ENCODE data around the gene HDAC3. TPM values are rescaled to one million over a fixed set of nuclear protein-coding genes. Genes with fewer than 3 reads are reported as not detected.

Gene HDAC3
- total RNA-seq, 2 experiments from 2014 or later, result 87.1 to 90.0 TPM

GRCh38 chr5:141637767-141638419, 1.2 kb upstream of the HDAC3 start:
- CTCF ChIA-PET, result interaction anchor here (1.1 to 11.1 kb wide), 20 partner anchors 8 to 378 kb away, joined by 3 to 171 read pairs (median 11); partner anchors contain the start of genes DELE1, DIAPH1, FCHSD1 and PCDH1
- Mint-ChIP-seq H3K27ac (peak overlapping the region; percentile 94), H3K9me3 (ENCODE audit: low read depth) (no peaks in the 10 kb centered on the region), H3K4me1 (peaks cover 65% of the 10 kb centered on the region), H3K4me3 (peak overlapping the region; percentile 93), H3K36me3 (peaks cover 16% of the 10 kb centered on the region), H3K27me3 (no peaks in the 10 kb centered on the region)
- ATAC-seq (peak; percentile 52), DNase-seq (peak; percentile 86)

DNA sequence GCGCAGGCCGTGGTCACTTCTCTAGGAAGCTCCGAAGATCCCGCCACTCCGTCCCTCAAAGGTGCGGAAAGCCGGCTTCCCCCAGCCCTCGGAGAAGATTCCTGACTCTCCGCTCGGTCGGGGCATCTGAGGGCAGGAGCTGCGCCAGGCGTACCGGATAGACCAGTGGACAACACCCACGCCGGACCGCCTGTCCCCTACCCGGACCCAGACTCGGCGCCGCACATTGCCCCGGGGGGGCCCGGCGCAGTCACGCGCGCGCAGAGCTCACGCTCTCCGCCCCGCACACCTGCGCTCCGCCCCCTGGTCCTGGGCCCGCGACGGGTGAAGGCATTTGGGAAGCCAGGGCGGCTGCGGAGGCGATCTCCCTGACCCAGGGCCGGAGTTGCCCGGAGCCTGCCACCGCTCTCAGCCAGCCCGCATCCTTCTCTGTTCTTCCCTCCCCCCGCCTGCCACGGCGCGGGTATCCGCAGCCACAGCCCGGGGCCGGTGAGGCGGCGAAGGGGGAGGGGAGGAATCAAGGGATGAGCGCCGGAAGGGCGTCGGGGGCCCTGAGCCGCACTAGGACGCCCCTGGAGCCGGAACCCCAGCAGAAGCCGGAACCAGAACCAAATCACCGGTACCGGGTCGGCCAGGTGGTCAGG, 596 bp upstream of the HDAC3 start:
- peak overlapping the region; percentile 94 for H3K27ac Mint-ChIP-seq
- no peaks in the 10 kb centered on the region for H3K9me3 Mint-ChIP-seq (ENCODE audit: low read depth)
- H3K36me3 Mint-ChIP-seq, result peaks cover 20% of the 10 kb centered on the region
- no peaks in the 10 kb centered on the region for H3K27me3 Mint-ChIP-seq
- peaks cover 64% of the 10 kb centered on the region for H3K4me1 Mint-ChIP-seq
- DNase-seq (peak; percentile 72), ATAC-seq (peak; percentile 61)
- H3K4me3 Mint-ChIP-seq, result peak overlapping the region; percentile 93
- CTCF ChIA-PET, result interaction anchor here (1.2 to 11.1 kb wide), 22 partner anchors 9 to 379 kb away, joined by 3 to 171 read pairs (median 8); partner anchors contain the start of genes DELE1, DIAPH1, FCHSD1 and PCDH1

GRCh38 chr5:141636106-141636412, 590 bp downstream of the HDAC3 start:
- Mint-ChIP-seq H3K36me3 (peaks cover 18% of the 10 kb centered on the region), H3K27me3 (no peaks in the 10 kb centered on the region), H3K9me3 (ENCODE audit: low read depth) (no peaks in the 10 kb centered on the region), H3K4me3 (peak overlapping the region; percentile 93), H3K4me1 (peaks cover 53% of the 10 kb centered on the region), H3K27ac (peak overlapping the region; percentile 85)
- ATAC-seq (no peak), DNase-seq (peak; percentile 65)
- CTCF ChIA-PET, result interaction anchor here (0.7 to 11.1 kb wide), 16 partner anchors 9 to 333 kb away, joined by 3 to 171 read pairs (median 8); partner anchors contain the start of genes DIAPH1, FCHSD1 and RNF14

GRCh38 chr5:141635646-141636045, 1.0 kb downstream of the HDAC3 start:
- CTCF ChIA-PET, result interaction anchor here (1.0 to 11.1 kb wide), 11 partner anchors 9 to 334 kb away, joined by 3 to 171 read pairs (median 16); partner anchors contain the start of genes DIAPH1 and RNF14
- peaks cover 15% of the 10 kb centered on the region for H3K36me3 Mint-ChIP-seq
- H3K27ac Mint-ChIP-seq, result peak overlapping the region; percentile 85
- peak overlapping the region; percentile 93 for H3K4me3 Mint-ChIP-seq
- no peaks in the 10 kb centered on the region for H3K27me3 Mint-ChIP-seq
- peaks cover 49% of the 10 kb centered on the region for H3K4me1 Mint-ChIP-seq
- ATAC-seq (no peak), DNase-seq (no peak)
- H3K9me3 Mint-ChIP-seq (ENCODE audit: low read depth), result no peaks in the 10 kb centered on the region

DNA sequence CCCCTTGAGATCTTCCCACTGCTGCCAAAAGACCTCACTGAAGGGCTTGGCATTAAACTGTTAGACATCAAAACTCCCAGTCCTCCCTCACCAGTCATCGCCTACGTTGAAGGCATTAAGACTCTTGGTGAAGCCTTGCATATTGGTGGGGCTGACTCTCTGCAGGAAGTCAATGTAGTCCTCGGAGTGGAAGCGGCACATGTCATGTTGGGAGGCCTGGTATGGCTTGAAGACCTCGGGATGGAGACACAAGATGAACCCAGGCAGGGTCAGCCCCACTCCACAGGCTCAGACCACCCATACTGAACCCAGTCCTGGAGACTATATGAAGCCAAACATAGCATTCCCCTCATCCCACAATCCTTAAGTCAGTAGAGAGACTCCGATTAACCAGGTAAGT, 1.9 kb downstream of the HDAC3 start:
- Mint-ChIP-seq H3K36me3 (peaks cover 19% of the 10 kb centered on the region), H3K4me3 (peak overlapping the region; percentile 93), H3K27me3 (no peaks in the 10 kb centered on the region), H3K4me1 (peaks cover 46% of the 10 kb centered on the region), H3K27ac (peak overlapping the region; percentile 85), H3K9me3 (ENCODE audit: low read depth) (no peaks in the 10 kb centered on the region)
- no peak for DNase-seq
- CTCF ChIA-PET, result interaction anchor here (1.2 to 11.1 kb wide), 10 partner anchors 10 to 325 kb away, joined by 3 to 171 read pairs (median 5); partner anchors contain the start of genes DIAPH1 and FCHSD1
- ATAC-seq, result no peak

DNA sequence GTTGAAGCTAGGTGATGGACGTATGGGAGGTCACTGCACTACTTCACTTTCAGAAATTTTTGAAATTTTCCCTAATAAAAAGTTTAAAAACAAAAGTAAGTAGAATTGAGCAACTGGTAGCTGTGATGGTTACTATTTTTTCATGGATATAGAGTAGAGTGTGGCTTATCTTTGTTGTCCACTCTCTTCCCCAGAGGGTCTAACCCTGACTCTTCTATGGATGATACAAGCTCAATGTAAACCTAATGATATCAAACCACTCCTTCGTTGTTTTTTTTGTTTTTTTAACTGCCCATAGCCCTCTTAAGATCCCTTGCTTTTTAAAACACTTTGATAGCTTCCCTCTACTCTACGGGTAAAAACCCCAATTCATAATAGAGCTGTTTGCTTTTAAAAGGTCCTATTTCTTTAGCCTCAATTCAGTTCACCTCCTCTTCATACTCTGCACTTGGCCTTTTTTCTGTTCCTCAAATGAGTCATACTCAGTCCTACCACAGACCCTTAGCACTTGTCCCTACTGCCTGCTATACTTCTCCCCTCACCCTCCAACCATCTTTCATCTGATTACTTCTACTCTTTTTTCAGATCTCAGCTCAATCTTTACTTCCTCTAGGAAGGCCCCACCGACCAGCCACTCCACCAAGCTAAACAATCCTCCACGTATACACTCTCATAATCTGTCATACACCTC, 2.6 kb downstream of the HDAC3 start:
- DNase-seq (no peak), ATAC-seq (no peak)
- Mint-ChIP-seq H3K27me3 (no peaks in the 10 kb centered on the region), H3K9me3 (ENCODE audit: low read depth) (no peaks in the 10 kb centered on the region), H3K4me3 (peak overlapping the region; percentile 12), H3K4me1 (peaks cover 44% of the 10 kb centered on the region), H3K36me3 (peaks cover 23% of the 10 kb centered on the region), H3K27ac (peak overlapping the region; percentile 78)
- CTCF ChIA-PET, result interaction anchor here (0.8 to 11.1 kb wide), 11 partner anchors 9 to 326 kb away, joined by 3 to 171 read pairs (median 5); partner anchors contain the start of genes DIAPH1 and FCHSD1

DNA sequence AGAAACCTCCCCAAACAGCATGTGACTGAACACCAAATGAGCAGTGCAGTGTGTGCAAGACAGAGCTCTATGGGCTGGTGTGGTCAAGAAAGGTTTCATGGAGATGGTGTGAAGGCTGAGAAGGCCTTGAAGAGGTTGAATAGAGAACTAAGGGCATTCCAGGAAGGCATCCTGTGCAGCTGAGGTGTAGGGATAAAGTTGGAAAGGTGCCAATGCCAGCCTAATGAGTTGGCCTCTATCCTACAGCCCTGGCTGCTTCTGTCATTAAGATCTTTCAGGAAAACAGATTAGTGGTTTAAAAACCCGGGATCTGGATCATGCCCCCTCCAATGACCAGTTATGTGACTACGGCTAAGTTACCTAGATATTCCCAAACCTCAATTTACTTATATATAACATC, 4.0 kb downstream of the HDAC3 start:
- Mint-ChIP-seq H3K4me3 (no peak overlapping the region), H3K4me1 (peaks cover 34% of the 10 kb centered on the region), H3K27me3 (no peaks in the 10 kb centered on the region), H3K9me3 (ENCODE audit: low read depth) (no peaks in the 10 kb centered on the region), H3K27ac (no peak overlapping the region), H3K36me3 (peaks cover 35% of the 10 kb centered on the region)
- CTCF ChIA-PET, result interaction anchor here (0.6 to 11.1 kb wide), 7 partner anchors 8 to 69 kb away, joined by 3 to 171 read pairs (median 11); partner anchors contain the start of gene DIAPH1
- ATAC-seq (no peak), DNase-seq (no peak)

- H3K4me1 Mint-ChIP-seq, result peaks cover 28% of the 10 kb centered on the region
- DNase-seq (no peak), ATAC-seq (no peak)
- H3K4me3 Mint-ChIP-seq, result no peak overlapping the region
- H3K27me3 Mint-ChIP-seq, result no peaks in the 10 kb centered on the region
- H3K27ac Mint-ChIP-seq, result no peak overlapping the region
- CTCF ChIA-PET, result interaction anchor here (0.9 to 11.1 kb wide), 5 partner anchors 8 to 64 kb away, joined by 3 to 171 read pairs (median 9); partner anchors contain the start of gene DIAPH1
- peaks cover 42% of the 10 kb centered on the region for H3K36me3 Mint-ChIP-seq
- no peaks in the 10 kb centered on the region for H3K9me3 Mint-ChIP-seq (ENCODE audit: low read depth)
These were observed 6.0 kb downstream of the HDAC3 start for GRCh38 chr5:141630570-141631140.

- Mint-ChIP-seq H3K36me3 (peaks cover 48% of the 10 kb centered on the region), H3K4me3 (no peak overlapping the region), H3K4me1 (peaks cover 18% of the 10 kb centered on the region), H3K27me3 (no peaks in the 10 kb centered on the region), H3K27ac (no peak overlapping the region), H3K9me3 (ENCODE audit: low read depth) (no peaks in the 10 kb centered on the region)
- CTCF ChIA-PET, result interaction anchor here (2.5 to 11.1 kb wide), 2 partner anchors 10 to 62 kb away, joined by 7 to 171 read pairs; partner anchors contain the start of gene DIAPH1
- ATAC-seq, result no peak
- DNase-seq, result no peak
These were observed 8.4 kb downstream of the HDAC3 start for GRCh38 chr5:141628175-141628788.

- peaks cover 46% of the 10 kb centered on the region for H3K36me3 Mint-ChIP-seq
- DNase-seq (no peak), ATAC-seq (no peak)
- H3K27me3 Mint-ChIP-seq, result no peaks in the 10 kb centered on the region
- H3K27ac Mint-ChIP-seq, result peak overlapping the region; percentile 91
- no peaks in the 10 kb centered on the region for H3K9me3 Mint-ChIP-seq (ENCODE audit: low read depth)
- peak overlapping the region; percentile 36 for H3K4me3 Mint-ChIP-seq
- CTCF ChIA-PET, result interaction anchor here (0.8 to 12.8 kb wide), 13 partner anchors 7 to 60 kb away, joined by 3 to 375 read pairs (median 5); partner anchors contain the start of genes FCHSD1, HDAC3 and RELL2
- H3K4me1 Mint-ChIP-seq, result peaks cover 31% of the 10 kb centered on the region
These were observed 13.0 kb downstream of the HDAC3 start for GRCh38 chr5:141623611-141624010.

- peaks cover 44% of the 10 kb centered on the region for H3K36me3 Mint-ChIP-seq
- CTCF ChIA-PET, result interaction anchor here (0.8 to 12.8 kb wide), 11 partner anchors 8 to 59 kb away, joined by 3 to 375 read pairs (median 5); partner anchors contain the start of genes FCHSD1, HDAC3 and RELL2
- peak overlapping the region; percentile 36 for H3K4me3 Mint-ChIP-seq
- H3K9me3 Mint-ChIP-seq (ENCODE audit: low read depth), result no peaks in the 10 kb centered on the region
- DNase-seq (peak; percentile 63), ATAC-seq (peak; percentile 13)
- no peaks in the 10 kb centered on the region for H3K27me3 Mint-ChIP-seq
- peak overlapping the region; percentile 91 for H3K27ac Mint-ChIP-seq
- H3K4me1 Mint-ChIP-seq, result peaks cover 31% of the 10 kb centered on the region
These were observed 13.5 kb downstream of the HDAC3 start for GRCh38 chr5:141623186-141623585.

All from activated CD8-positive, alpha-beta memory T cell treated with anti-CD3 and anti-CD28 coated beads, Interleukin-2, amount 10 ng/mL, durations not matched to agents 7 days and 5 days (primary cell).